ENCODE data around the gene OR2C1.

Gene OR2C1

GRCh38 chr16:3347586-3347985 is 8.1 kb upstream of the OR2C1 start:
- no peaks in the 10 kb centered on the region for H3K79me2 ChIP-seq (ENCODE audit: insufficient read depth, low read length)
- H4K20me1 ChIP-seq (ENCODE audit: low read depth, low read length): no peaks in the 10 kb centered on the region
- H3K27ac ChIP-seq (ENCODE audit: low read depth, low read length): peak overlapping the region; percentile 95

GRCh38 chr16:3348547-3349167 is 7.0 kb upstream of the OR2C1 start:
- H3K9me3 ChIP-seq (ENCODE audit: insufficient read depth, low read length): no peaks in the 10 kb centered on the region
- H2AFZ ChIP-seq (ENCODE audit: low read depth, low read length, severe bottlenecking): peak overlapping the region; percentile 12
- H3F3A ChIP-seq (ENCODE audit: insufficient read depth): peaks cover 39% of the 10 kb centered on the region
- H4K20me1 ChIP-seq (ENCODE audit: low read depth, low read length): no peaks in the 10 kb centered on the region
- no peaks in the 10 kb centered on the region for H3K27me3 ChIP-seq (ENCODE audit: low read length)
- H3K9ac ChIP-seq (ENCODE audit: low read length): peak overlapping the region; percentile 56
- peak overlapping the region; percentile 95 for H3K27ac ChIP-seq (ENCODE audit: low read depth, low read length)
- H3K36me3 ChIP-seq (ENCODE audit: low read length): no peaks in the 10 kb centered on the region
- H3K4me3 ChIP-seq (ENCODE audit: insufficient read depth, low read length, poor library complexity, severe bottlenecking): peak overlapping the region; percentile 27
- TF ChIP-seq CTCF (IDR thresholded peaks at IDR 0.05; ENCODE audit: insufficient read depth, low read length, poor library complexity, severe bottlenecking) (no peak), EZH2phosphoT487 (conservative IDR thresholded peaks at IDR 0.05; ENCODE audit: low read length) (no peak)
- peak overlapping the region; percentile 58 for H3K4me2 ChIP-seq (ENCODE audit: low read depth, low read length, poor library complexity, severe bottlenecking)
- H3K79me2 ChIP-seq (ENCODE audit: insufficient read depth, low read length): no peaks in the 10 kb centered on the region
- H3K9me2 ChIP-seq (replicated peaks; ENCODE audit: insufficient read depth, low read length): no peaks in the 10 kb centered on the region

More at GRCh38 chr16:3347586-3347985, 8.1 kb upstream of the OR2C1 start:
- H3K36me3 ChIP-seq (ENCODE audit: low read length): no peaks in the 10 kb centered on the region
- H3K9me3 ChIP-seq (ENCODE audit: insufficient read depth, low read length): no peaks in the 10 kb centered on the region
- TF ChIP-seq EZH2phosphoT487 (conservative IDR thresholded peaks at IDR 0.05; ENCODE audit: low read length): no peak
- no peak for TF ChIP-seq CTCF (IDR thresholded peaks at IDR 0.05; ENCODE audit: insufficient read depth, low read length, poor library complexity, severe bottlenecking)
- H3K4me3 ChIP-seq (ENCODE audit: insufficient read depth, low read length, poor library complexity, severe bottlenecking): no peak overlapping the region
- no peaks in the 10 kb centered on the region for H3K9me2 ChIP-seq (replicated peaks; ENCODE audit: insufficient read depth, low read length)
- H3K9ac ChIP-seq (ENCODE audit: low read length): peak overlapping the region; percentile 56
- peaks cover 39% of the 10 kb centered on the region for H3F3A ChIP-seq (ENCODE audit: insufficient read depth)
- no peaks in the 10 kb centered on the region for H3K27me3 ChIP-seq (ENCODE audit: low read length)
- H2AFZ ChIP-seq (ENCODE audit: low read depth, low read length, severe bottlenecking): no peak overlapping the region
- peak overlapping the region; percentile 58 for H3K4me2 ChIP-seq (ENCODE audit: low read depth, low read length, poor library complexity, severe bottlenecking)

GRCh38 chr16:3349175-3349574 is 6.5 kb upstream of the OR2C1 start:
- Histone ChIP-seq H3K4me3 (ENCODE audit: insufficient read depth, low read length, poor library complexity, severe bottlenecking) (peak overlapping the region; percentile 27), H3K9me3 (ENCODE audit: insufficient read depth, low read length) (no peaks in the 10 kb centered on the region), H3K27me3 (ENCODE audit: low read length) (no peaks in the 10 kb centered on the region), H4K20me1 (ENCODE audit: low read depth, low read length) (no peaks in the 10 kb centered on the region), H3K79me2 (ENCODE audit: insufficient read depth, low read length) (no peaks in the 10 kb centered on the region), H2AFZ (ENCODE audit: low read depth, low read length, severe bottlenecking) (peak overlapping the region; percentile 12), H3K36me3 (ENCODE audit: low read length) (no peaks in the 10 kb centered on the region), H3K9ac (ENCODE audit: low read length) (peak overlapping the region; percentile 56), H3K4me2 (ENCODE audit: low read depth, low read length, poor library complexity, severe bottlenecking) (peak overlapping the region; percentile 58), H3F3A (ENCODE audit: insufficient read depth) (peaks cover 39% of the 10 kb centered on the region), H3K9me2 (replicated peaks; ENCODE audit: insufficient read depth, low read length) (no peaks in the 10 kb centered on the region), H3K27ac (ENCODE audit: low read depth, low read length) (peak overlapping the region; percentile 95)
- no peak for TF ChIP-seq EZH2phosphoT487 (conservative IDR thresholded peaks at IDR 0.05; ENCODE audit: low read length)
- TF ChIP-seq CTCF (IDR thresholded peaks at IDR 0.05; ENCODE audit: insufficient read depth, low read length, poor library complexity, severe bottlenecking): no peak
